ENCODE measurements around the gene DCBLD2. TPM values are rescaled to one million over a fixed set of nuclear protein-coding genes. Genes with fewer than 3 reads are reported as not detected.

Gene DCBLD2
- total and polyA plus RNA-seq, 2 of the 13 experiments (the other 11 are each of a cell fraction or from before 2014, with no cell fraction given), result 43.8 to 56.9 TPM

GRCh38 chr3:98901392-98902350, at the start of gene DCBLD2 (continued):
- TF ChIP-seq, protein P1, sequence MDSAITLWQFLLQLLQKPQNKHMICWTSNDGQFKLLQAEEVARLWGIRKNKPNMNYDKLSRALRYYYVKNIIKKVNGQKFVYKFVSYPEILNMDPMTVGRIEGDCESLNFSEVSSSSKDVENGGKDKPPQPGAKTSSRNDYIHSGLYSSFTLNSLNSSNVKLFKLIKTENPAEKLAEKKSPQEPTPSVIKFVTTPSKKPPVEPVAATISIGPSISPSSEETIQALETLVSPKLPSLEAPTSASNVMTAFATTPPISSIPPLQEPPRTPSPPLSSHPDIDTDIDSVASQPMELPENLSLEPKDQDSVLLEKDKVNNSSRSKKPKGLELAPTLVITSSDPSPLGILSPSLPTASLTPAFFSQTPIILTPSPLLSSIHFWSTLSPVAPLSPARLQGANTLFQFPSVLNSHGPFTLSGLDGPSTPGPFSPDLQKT (CRISPR knock-in tag; IDR thresholded peaks at IDR 0.05; ENCODE audit: borderline replicate concordance), result 0 out of 2 replicates have a peak, but pooled peaks have one; percentile 31
- TF ChIP-seq AGO2 (optimal IDR thresholded peaks at IDR 0.05; ENCODE audit: low read depth, low read length) (no peak), ZNF766 (CRISPR knock-in tag; IDR thresholded peaks at IDR 0.05; ENCODE audit: borderline replicate concordance) (0 out of 2 replicates have a peak, but pooled peaks have one; percentile 25), ZNF253 (CRISPR knock-in tag; IDR thresholded peaks at IDR 0.05; ENCODE audit: borderline replicate concordance) (peak; percentile 59), ZNF326 (CRISPR knock-in tag; IDR thresholded peaks at IDR 0.05; ENCODE audit: borderline replicate concordance) (no peak), JUN (CRISPR knock-in tag; IDR thresholded peaks at IDR 0.05) (no peak), ZNF564 (CRISPR knock-in tag; IDR thresholded peaks at IDR 0.05) (peak; percentile 91), ZNF264 (CRISPR knock-in tag; IDR thresholded peaks at IDR 0.05) (no peak), HNRNPL (IDR thresholded peaks at IDR 0.05; ENCODE audit: low read depth, low read length) (0 out of 2 replicates have a peak, but pooled peaks have one; percentile 19), NR2F2 (IDR thresholded peaks at IDR 0.05; ENCODE audit: borderline replicate concordance, low read depth) (no peak; the same call in 1 of the 2 replicates), JUND (CRISPR knock-in tag; IDR thresholded peaks at IDR 0.05) (no peak), DZIP1 (CRISPR knock-in tag; IDR thresholded peaks at IDR 0.05) (no peak; the same call in 1 of the 2 replicates), ZNF552 (CRISPR knock-in tag; IDR thresholded peaks at IDR 0.05; ENCODE audit: borderline replicate concordance) (0 out of 2 replicates have a peak, but pooled peaks have one; percentile 25), ZNF33B (CRISPR knock-in tag; IDR thresholded peaks at IDR 0.05) (no peak), SP140L (CRISPR knock-in tag; IDR thresholded peaks at IDR 0.05; ENCODE audit: borderline replicate concordance) (no peak), ZNF629 (CRISPR knock-in tag; conservative IDR thresholded peaks at IDR 0.05) (no peak), EP300 (IDR thresholded peaks at IDR 0.05; ENCODE audit: low read depth in 2 of 2, low read length in 2 of 2) (peak in 1 of 2 experiments; percentile 27; a peak in 1 of 4 replicates), EP300 (CRISPR knock-in tag; IDR thresholded peaks at IDR 0.05; ENCODE audit: borderline replicate concordance) (no peak), MAFG (CRISPR knock-in tag; IDR thresholded peaks at IDR 0.05) (no peak), KLF9 (CRISPR knock-in tag; IDR thresholded peaks at IDR 0.05; ENCODE audit: low read depth) (no peak), ZNF768 (CRISPR knock-in tag; IDR thresholded peaks at IDR 0.05) (peak; percentile 18; the same call in 1 of the 2 replicates)
- TF ChIP-seq, protein P2, sequence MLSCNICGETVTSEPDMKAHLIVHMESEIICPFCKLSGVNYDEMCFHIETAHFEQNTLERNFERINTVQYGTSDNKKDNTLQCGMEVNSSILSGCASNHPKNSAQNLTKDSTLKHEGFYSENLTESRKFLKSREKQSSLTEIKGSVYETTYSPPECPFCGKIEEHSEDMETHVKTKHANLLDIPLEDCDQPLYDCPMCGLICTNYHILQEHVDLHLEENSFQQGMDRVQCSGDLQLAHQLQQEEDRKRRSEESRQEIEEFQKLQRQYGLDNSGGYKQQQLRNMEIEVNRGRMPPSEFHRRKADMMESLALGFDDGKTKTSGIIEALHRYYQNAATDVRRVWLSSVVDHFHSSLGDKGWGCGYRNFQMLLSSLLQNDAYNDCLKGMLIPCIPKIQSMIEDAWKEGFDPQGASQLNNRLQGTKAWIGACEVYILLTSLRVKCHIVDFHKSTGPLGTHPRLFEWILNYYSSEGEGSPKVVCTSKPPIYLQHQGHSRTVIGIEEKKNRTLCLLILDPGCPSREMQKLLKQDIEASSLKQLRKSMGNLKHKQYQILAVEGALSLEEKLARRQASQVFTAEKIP (CRISPR knock-in tag; IDR thresholded peaks at IDR 0.05; ENCODE audit: borderline replicate concordance), result no peak

Data from HepG2 (cell line).